ENCODE data around the gene HOMER2. TPM values are rescaled to one million over a fixed set of nuclear protein-coding genes. Genes with fewer than 3 reads are reported as not detected.
A peak's percentile ranks its signal among the peaks of the same experiment; 100 is the strongest.

The HOMER2 gene
- total and polyA plus RNA-seq, 4 donors = 4.3 to 62.0 (median 23.6) TPM

DNA sequence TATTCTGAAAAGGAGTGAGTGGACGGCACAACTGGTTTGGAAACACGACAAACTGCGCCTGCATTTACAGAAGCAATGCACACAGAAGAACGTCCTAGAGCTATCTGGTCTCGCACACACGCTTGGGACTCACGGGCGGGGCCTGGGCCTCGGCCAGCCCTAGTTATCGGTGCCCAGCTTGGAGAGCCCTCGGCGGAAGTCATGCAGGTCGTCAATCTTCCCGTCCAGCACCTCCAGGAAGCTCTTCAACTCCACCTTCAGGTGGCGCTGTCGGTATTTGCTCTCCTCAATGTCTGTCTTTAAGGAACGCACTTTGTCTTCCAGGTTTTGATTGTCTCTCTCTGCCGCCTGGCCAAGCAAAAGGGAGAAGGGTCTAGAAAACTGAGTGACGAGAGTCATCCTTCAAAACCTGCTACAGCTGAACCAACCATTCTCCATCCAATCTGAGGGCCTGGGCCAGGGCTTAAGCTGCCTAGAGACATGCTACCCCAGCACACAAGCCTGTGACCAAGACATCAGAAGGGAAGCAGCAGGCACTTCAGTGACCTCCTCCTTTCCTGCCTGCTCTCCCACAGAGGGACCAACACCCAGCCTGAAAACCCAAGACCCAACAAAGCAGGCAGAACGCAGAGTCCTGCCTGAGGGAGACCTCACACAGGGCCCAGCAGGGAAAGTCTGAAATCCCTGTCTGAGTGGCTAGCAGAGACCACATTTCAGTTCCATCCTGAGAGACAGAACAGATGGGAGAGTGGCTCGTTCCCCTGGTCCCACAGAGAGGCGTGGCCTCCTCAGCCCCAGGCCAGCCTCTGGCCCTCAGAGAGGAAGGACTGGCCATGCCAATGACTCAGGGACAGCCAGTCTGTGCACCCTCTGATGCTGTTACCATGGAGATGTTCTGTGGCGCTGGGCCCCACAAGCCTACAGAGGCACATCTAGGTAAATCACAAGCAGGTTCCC, 102.7 kb downstream of the HOMER2 start:
- TF ChIP-seq TAF1 (conservative IDR thresholded peaks at IDR 0.05) (no peak), SP1 (IDR thresholded peaks at IDR 0.05) (peak; percentile 38), YY1 (IDR thresholded peaks at IDR 0.05) (peak; percentile 53), RXRA (IDR thresholded peaks at IDR 0.05) (peak; percentile 45 to 65), RAD21 (IDR thresholded peaks at IDR 0.05) (peak; percentile 88 to 91), FOXA1 (IDR thresholded peaks at IDR 0.05) (no peak), FOXA2 (IDR thresholded peaks at IDR 0.05) (no peak), GABPA (IDR thresholded peaks at IDR 0.05 in 1 of 2, conservative IDR thresholded peaks at IDR 0.05 in 1 of 2) (peak; percentile 53 to 87), CTCF (IDR thresholded peaks at IDR 0.05; ENCODE audit: low read depth, low read length, missing input control) (peak; percentile 72), HNF4A (conservative IDR thresholded peaks at IDR 0.05) (peak; percentile 27 to 45), NR2F2 (IDR thresholded peaks at IDR 0.05) (peak; percentile 34), EGR1 (IDR thresholded peaks at IDR 0.05; ENCODE audit: low read depth in 2 of 2) (no peak), HNF4G (IDR thresholded peaks at IDR 0.05) (no peak), JUND (IDR thresholded peaks at IDR 0.05) (peak in 1 of 2 donors; percentile 14)
- TF ChIP-seq, protein P1, sequence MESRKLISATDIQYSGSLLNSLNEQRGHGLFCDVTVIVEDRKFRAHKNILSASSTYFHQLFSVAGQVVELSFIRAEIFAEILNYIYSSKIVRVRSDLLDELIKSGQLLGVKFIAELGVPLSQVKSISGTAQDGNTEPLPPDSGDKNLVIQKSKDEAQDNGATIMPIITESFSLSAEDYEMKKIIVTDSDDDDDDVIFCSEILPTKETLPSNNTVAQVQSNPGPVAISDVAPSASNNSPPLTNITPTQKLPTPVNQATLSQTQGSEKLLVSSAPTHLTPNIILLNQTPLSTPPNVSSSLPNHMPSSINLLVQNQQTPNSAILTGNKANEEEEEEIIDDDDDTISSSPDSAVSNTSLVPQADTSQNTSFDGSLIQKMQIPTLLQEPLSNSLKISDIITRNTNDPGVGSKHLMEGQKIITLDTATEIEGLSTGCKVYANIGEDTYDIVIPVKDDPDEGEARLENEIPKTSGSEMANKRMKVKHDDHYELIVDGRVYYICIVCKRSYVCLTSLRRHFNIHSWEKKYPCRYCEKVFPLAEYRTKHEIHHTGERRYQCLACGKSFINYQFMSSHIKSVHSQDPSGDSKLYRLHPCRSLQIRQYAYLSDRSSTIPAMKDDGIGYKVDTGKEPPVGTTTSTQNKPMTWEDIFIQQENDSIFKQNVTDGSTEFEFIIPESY (IDR thresholded peaks at IDR 0.05) = peak; percentile 86
- TF ChIP-seq, protein P2, sequence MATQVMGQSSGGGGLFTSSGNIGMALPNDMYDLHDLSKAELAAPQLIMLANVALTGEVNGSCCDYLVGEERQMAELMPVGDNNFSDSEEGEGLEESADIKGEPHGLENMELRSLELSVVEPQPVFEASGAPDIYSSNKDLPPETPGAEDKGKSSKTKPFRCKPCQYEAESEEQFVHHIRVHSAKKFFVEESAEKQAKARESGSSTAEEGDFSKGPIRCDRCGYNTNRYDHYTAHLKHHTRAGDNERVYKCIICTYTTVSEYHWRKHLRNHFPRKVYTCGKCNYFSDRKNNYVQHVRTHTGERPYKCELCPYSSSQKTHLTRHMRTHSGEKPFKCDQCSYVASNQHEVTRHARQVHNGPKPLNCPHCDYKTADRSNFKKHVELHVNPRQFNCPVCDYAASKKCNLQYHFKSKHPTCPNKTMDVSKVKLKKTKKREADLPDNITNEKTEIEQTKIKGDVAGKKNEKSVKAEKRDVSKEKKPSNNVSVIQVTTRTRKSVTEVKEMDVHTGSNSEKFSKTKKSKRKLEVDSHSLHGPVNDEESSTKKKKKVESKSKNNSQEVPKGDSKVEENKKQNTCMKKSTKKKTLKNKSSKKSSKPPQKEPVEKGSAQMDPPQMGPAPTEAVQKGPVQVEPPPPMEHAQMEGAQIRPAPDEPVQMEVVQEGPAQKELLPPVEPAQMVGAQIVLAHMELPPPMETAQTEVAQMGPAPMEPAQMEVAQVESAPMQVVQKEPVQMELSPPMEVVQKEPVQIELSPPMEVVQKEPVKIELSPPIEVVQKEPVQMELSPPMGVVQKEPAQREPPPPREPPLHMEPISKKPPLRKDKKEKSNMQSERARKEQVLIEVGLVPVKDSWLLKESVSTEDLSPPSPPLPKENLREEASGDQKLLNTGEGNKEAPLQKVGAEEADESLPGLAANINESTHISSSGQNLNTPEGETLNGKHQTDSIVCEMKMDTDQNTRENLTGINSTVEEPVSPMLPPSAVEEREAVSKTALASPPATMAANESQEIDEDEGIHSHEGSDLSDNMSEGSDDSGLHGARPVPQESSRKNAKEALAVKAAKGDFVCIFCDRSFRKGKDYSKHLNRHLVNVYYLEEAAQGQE (IDR thresholded peaks at IDR 0.05) = peak; percentile 59
- TF ChIP-seq, protein P3, sequence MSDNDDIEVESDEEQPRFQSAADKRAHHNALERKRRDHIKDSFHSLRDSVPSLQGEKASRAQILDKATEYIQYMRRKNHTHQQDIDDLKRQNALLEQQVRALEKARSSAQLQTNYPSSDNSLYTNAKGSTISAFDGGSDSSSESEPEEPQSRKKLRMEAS (IDR thresholded peaks at IDR 0.05) = peak; percentile 60
- TF ChIP-seq, protein P4, sequence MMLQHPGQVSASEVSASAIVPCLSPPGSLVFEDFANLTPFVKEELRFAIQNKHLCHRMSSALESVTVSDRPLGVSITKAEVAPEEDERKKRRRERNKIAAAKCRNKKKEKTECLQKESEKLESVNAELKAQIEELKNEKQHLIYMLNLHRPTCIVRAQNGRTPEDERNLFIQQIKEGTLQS (IDR thresholded peaks at IDR 0.05) = no peak
- Histone ChIP-seq H3K27ac (ENCODE audit: low read depth in 1 of 2, low read length in 2 of 2) (peak overlapping the region; percentile 6 to 30), H3K4me3 (ENCODE audit: low read depth in 1 of 3, low read length in 3 of 3) (no peak overlapping the region), H3K9me3 (ENCODE audit: control insufficient read depth in 4 of 4, low read length in 3 of 4) (no peaks in the 10 kb centered on the region), H3K27me3 (ENCODE audit: control insufficient read depth in 4 of 4, insufficient read depth in 4 of 4, low read length in 3 of 4) (no peaks in the 10 kb centered on the region), H3K36me3 (ENCODE audit: control insufficient read depth in 4 of 4, insufficient read depth in 3 of 4, low read depth in 1 of 4, low read length in 3 of 4) (peaks cover 0 to 22% (median 9%) of the 10 kb centered on the region in 4 donors), H3K9ac (ENCODE audit: low read depth in 1 of 2, low read length in 2 of 2) (no peak overlapping the region), H3K4me1 (ENCODE audit: control insufficient read depth in 4 of 4, insufficient read depth in 4 of 4, low read length in 3 of 4) (peaks cover 3 to 31% (median 24%) of the 10 kb centered on the region in 4 donors)
- 21% methylated on average over 23 of the region's 23 CpGs for WGBS
- DNase-seq (ENCODE audit: low spot score) = peak; percentile 90
